Keratinocyte (primary cell): ENCODE results near the gene AAGAB. TPM values are rescaled to one million over a fixed set of nuclear protein-coding genes. Genes with fewer than 3 reads are reported as not detected.

ENCODE experiments used
- DNase-seq: peaks from one replicate; pipeline ENCODE4 v3.0.0-alpha.2; 2011; ENCODE audit warnings: low read depth, missing footprints, low spot score
- FAIRE-seq: peaks from 2 replicates; lab custom pipeline; 2011; peaks lifted over from hg19 to GRCh38; lab: Jason Lieb, UNC
- H2AFZ ChIP-seq: 2 replicates; pipeline ENCODE4 v1.6.0; 2012; ENCODE audit warnings: low read length, control low read depth, inconsistent platforms; ENCODE audit not compliant: control insufficient read depth
- H3K27ac ChIP-seq: 2 replicates; pipeline ENCODE4 v1.5.1; 2011; ENCODE audit warnings: low read length; ENCODE audit not compliant: control insufficient read depth, insufficient read depth
- H3K27me3 ChIP-seq: 3 replicates; pipeline ENCODE4 v1.6.0; 2011; ENCODE audit warnings: low read length; ENCODE audit not compliant: control insufficient read depth, insufficient read depth; ENCODE audit errors: extremely low read depth
- H3K36me3 ChIP-seq, 2 experiments: 2 replicates in 1 of 2; 3 replicates in 1 of 2; pipeline ENCODE4 v1.5.1; 2011; ENCODE audit warnings: low read length in 2 of 2, mild to moderate bottlenecking in 1 of 2; ENCODE audit not compliant: control insufficient read depth in 2 of 2, insufficient read depth in 2 of 2; ENCODE audit errors: extremely low read depth in 1 of 2
- H3K4me1 ChIP-seq: 3 replicates; pipeline ENCODE4 v1.5.1; 2011; ENCODE audit warnings: low read length; ENCODE audit not compliant: control insufficient read depth, insufficient read depth; ENCODE audit errors: extremely low read depth
- H3K4me2 ChIP-seq: 3 replicates; pipeline ENCODE4 v1.6.0; 2011; ENCODE audit warnings: low read depth, low read length; ENCODE audit not compliant: control insufficient read depth, insufficient read depth; ENCODE audit errors: extremely low read depth
- H3K4me3 ChIP-seq, 3 experiments: fragments of 200-600 bp in 1 of 3; sonication (generic) in 1 of 3; 2 replicates in 2 of 3; 3 replicates in 1 of 3; pipeline ENCODE4 v1.5.1; 2011 to 2016; ENCODE audit warnings: low read length in 3 of 3, mild to moderate bottlenecking in 3 of 3, control low read depth in 2 of 3, inconsistent platforms in 1 of 3, low read depth in 1 of 3, mixed read lengths in 1 of 3, mixed run types in 1 of 3, moderate library complexity in 1 of 3; ENCODE audit not compliant: control insufficient read depth in 2 of 3, insufficient read depth in 2 of 3; ENCODE audit errors: extremely low read depth in 1 of 3
- H3K79me2 ChIP-seq: 2 replicates; pipeline ENCODE4 v1.6.0; 2012; ENCODE audit warnings: low read length; ENCODE audit not compliant: control insufficient read depth, insufficient read depth
- H3K9ac ChIP-seq: 3 replicates; pipeline ENCODE4 v1.6.0; 2011; ENCODE audit warnings: low read length; ENCODE audit not compliant: control insufficient read depth, insufficient read depth; ENCODE audit errors: extremely low read depth
- H3K9me1 ChIP-seq: 3 replicates; pipeline ENCODE4 v1.6.0; 2011; ENCODE audit warnings: low read length; ENCODE audit not compliant: control insufficient read depth, insufficient read depth; ENCODE audit errors: extremely low read depth
- H3K9me3 ChIP-seq: 2 replicates; pipeline ENCODE4 v1.5.1; 2012; ENCODE audit warnings: low read depth, low read length; ENCODE audit not compliant: control insufficient read depth
- H4K20me1 ChIP-seq: 3 replicates; pipeline ENCODE4 v1.6.0; 2011; ENCODE audit warnings: low read length; ENCODE audit not compliant: control insufficient read depth, insufficient read depth; ENCODE audit errors: extremely low read depth
- EZH2 ChIP-seq: IDR thresholded peaks from one replicate; pipeline ENCODE4 v1.6.1; 2012; ENCODE audit warnings: inconsistent platforms, mild to moderate bottlenecking, low read length, moderate library complexity
- dilution Hi-C: fragments of 300-500 bp; cut with MboI; formaldehyde crosslinking; loops from one replicate; pipeline ENCODE4 v1.7.0; 2020; ENCODE audit warnings: low sequenced_read_pairs; ENCODE audit not compliant: extremely low pct_ligation_motif_present
- polyA plus RNA-seq, 5 experiments: library from polyadenylated mRNA; depleted of rRNA in 3 of 5; stranded (reverse) in 3 of 5; stranded (forward) in 1 of 5; unstranded in 1 of 5; fragments of >200 nt; gene quantifications; 1 replicate in 1 of 5; 2 replicates in 3 of 5; 3 replicates in 1 of 5; pipeline versions ENCODE4 v1.2.1 to v1.2.3, GENCODE V29; 2011 to 2012; ENCODE audit warnings: missing spikeins in 2 of 5, low read depth in 1 of 5, low replicate concordance in 1 of 5
- TF ChIP-seq, protein P1 (sequence below), 3 experiments: IDR thresholded peaks in 1 of 3; conservative IDR thresholded peaks in 1 of 3; optimal IDR thresholded peaks in 1 of 3; 2 replicates in 2 of 3; 3 replicates in 1 of 3; pipeline versions ENCODE3 to v1.5.1; 2011; ENCODE audit warnings: low read length in 3 of 3, mild to moderate bottlenecking in 3 of 3, moderate library complexity in 2 of 3, control low read depth in 1 of 3, inconsistent platforms in 1 of 3; ENCODE audit not compliant: insufficient read depth in 2 of 3; ENCODE audit errors: extremely low read depth in 1 of 3

AAGAB gene
- polyA plus RNA-seq, 1 donor (not counting 4 experiments of a cell fraction or from before 2014, with no cell fraction given): 82.7 TPM

GRCh38 chr15:67173786-67174185 is 80.7 kb downstream of the AAGAB start:
- TF ChIP-seq, protein P1, sequence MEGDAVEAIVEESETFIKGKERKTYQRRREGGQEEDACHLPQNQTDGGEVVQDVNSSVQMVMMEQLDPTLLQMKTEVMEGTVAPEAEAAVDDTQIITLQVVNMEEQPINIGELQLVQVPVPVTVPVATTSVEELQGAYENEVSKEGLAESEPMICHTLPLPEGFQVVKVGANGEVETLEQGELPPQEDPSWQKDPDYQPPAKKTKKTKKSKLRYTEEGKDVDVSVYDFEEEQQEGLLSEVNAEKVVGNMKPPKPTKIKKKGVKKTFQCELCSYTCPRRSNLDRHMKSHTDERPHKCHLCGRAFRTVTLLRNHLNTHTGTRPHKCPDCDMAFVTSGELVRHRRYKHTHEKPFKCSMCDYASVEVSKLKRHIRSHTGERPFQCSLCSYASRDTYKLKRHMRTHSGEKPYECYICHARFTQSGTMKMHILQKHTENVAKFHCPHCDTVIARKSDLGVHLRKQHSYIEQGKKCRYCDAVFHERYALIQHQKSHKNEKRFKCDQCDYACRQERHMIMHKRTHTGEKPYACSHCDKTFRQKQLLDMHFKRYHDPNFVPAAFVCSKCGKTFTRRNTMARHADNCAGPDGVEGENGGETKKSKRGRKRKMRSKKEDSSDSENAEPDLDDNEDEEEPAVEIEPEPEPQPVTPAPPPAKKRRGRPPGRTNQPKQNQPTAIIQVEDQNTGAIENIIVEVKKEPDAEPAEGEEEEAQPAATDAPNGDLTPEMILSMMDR (optimal IDR thresholded peaks at IDR 0.05 in 1 of 3, IDR thresholded peaks at IDR 0.05 in 1 of 3, conservative IDR thresholded peaks at IDR 0.05 in 1 of 3; ENCODE audit: extremely low read depth in 1 of 3, insufficient read depth in 2 of 3, low read length in 3 of 3): no peak
- no peak for TF ChIP-seq EZH2
- Histone ChIP-seq H3K9me1 (peaks cover 3% of the 10 kb centered on the region), H3K9me3 (no peaks in the 10 kb centered on the region), H3K27ac (peak overlapping the region; percentile 79), H3K4me1 (peaks cover 55% of the 10 kb centered on the region), H3K27me3 (no peaks in the 10 kb centered on the region), H3K9ac (peak overlapping the region; percentile 54), H3K4me2 (no peak overlapping the region), H4K20me1 (no peaks in the 10 kb centered on the region), H2AFZ (no peak overlapping the region), H3K4me3 (no peak overlapping the region), H3K36me3 (peaks cover 25 to 58% of the 10 kb centered on the region in 2 experiments), H3K79me2 (peaks cover 22% of the 10 kb centered on the region)
- dilution Hi-C loops: no loop called here
- FAIRE-seq (no peak), DNase-seq (no peak)

DNA sequence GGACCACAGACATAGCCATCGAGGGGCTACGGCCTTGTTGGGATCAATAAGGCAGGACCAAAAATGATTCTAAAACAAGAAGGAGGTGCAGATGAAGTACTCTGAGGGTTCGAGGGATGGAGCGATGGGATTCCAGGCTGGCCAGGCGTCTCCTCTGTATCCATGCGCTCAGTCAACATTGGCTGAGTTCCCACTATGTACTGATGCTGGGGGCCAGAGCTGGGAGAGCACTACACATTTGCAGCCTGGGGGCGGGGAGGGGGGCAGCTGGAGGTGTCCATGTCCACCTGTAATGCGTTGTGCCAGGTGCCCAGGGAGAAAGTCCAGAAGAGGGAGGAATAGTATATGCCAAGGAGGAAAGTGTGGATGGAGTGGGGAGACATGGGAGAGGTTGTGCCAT is 81.5 kb downstream of the AAGAB start:
- H4K20me1 ChIP-seq: no peaks in the 10 kb centered on the region
- no peak overlapping the region for H3K4me2 ChIP-seq
- dilution Hi-C loops: no loop called here
- peaks cover 24% of the 10 kb centered on the region for H3K79me2 ChIP-seq
- peaks cover 3% of the 10 kb centered on the region for H3K9me1 ChIP-seq
- no peak overlapping the region for H3K27ac ChIP-seq
- TF ChIP-seq, protein P1 (optimal IDR thresholded peaks at IDR 0.05 in 1 of 3, IDR thresholded peaks at IDR 0.05 in 1 of 3, conservative IDR thresholded peaks at IDR 0.05 in 1 of 3; ENCODE audit: extremely low read depth in 1 of 3, insufficient read depth in 2 of 3, low read length in 3 of 3): no peak
- TF ChIP-seq EZH2: no peak
- H3K4me1 ChIP-seq: peaks cover 52% of the 10 kb centered on the region
- no peak for DNase-seq
- FAIRE-seq: no peak
- H3K36me3 ChIP-seq: peaks cover 31 to 60% of the 10 kb centered on the region in 2 experiments
- no peak overlapping the region for H3K9ac ChIP-seq
- H3K4me3 ChIP-seq: no peak overlapping the region
- H2AFZ ChIP-seq: no peak overlapping the region
- no peaks in the 10 kb centered on the region for H3K27me3 ChIP-seq
- H3K9me3 ChIP-seq: no peaks in the 10 kb centered on the region
